ENCODE measurements around the gene ADARB1. TPM values are rescaled to one million over a fixed set of nuclear protein-coding genes. Genes with fewer than 3 reads are reported as not detected.

ADARB1 gene
- total and polyA plus RNA-seq, 9 of the 15 experiments (the other 6 are each of a cell fraction or from before 2014, with no cell fraction given) = 6.7 to 16.0 (median 8.3) TPM

DNA sequence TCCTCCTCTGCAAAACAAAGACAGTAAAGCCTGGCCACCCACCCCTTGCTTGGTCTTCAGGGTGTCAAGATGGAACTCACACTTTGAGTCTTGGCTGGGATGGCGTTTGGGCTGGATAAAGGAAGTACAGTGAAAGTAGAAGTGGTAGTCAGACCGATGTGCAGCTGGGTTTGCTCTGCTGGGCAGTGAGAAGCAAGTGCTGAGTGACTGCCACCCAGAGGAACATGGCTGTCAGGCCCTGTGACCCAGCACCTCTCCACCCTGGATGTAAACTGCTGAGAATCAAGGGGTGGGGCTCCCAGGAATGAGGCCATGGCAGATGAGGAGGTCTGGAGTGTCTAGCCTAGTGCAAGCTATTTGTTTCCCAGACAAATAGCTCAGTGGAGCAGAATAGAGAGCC is 162.1 kb downstream of the ADARB1 start:
- ChIA-PET CTCF (ENCODE audit: low intra/inter-chr PET ratio) (no interaction called here), POLR2A (interaction anchor here (0.6 to 1.7 kb wide), 4 partner anchors 9 to 1292 kb away, joined by 3 to 4 read pairs (median 3); no protein-coding TSS in a partner anchor)
- Histone ChIP-seq H3K4me2 (ENCODE audit: insufficient read depth, low read length) (no peak overlapping the region), H3K36me3 (ENCODE audit: control insufficient read depth, insufficient read depth, low read length) (no peaks in the 10 kb centered on the region), H2AFZ (ENCODE audit: low read depth, low read length) (no peak overlapping the region), H3K4me1 (replicated peaks in 1 of 2; ENCODE audit: control insufficient read depth in 2 of 2, insufficient read depth in 2 of 2, low read length in 2 of 2) (peaks cover 0 to 9% of the 10 kb centered on the region in 2 experiments; a peak in 1 of 5 replicates), H3K9ac (ENCODE audit: insufficient read depth in 1 of 2, low read depth in 2 of 2, low read length in 2 of 2) (no peak overlapping the region), H3K27ac (ENCODE audit: extremely low read depth, low read depth, low read length) (no peak overlapping the region), H3K9me3 (replicated peaks; ENCODE audit: control insufficient read depth, insufficient read depth, low read depth, low read length) (no peaks in the 10 kb centered on the region), H3K27me3 (ENCODE audit: control insufficient read depth in 2 of 2, insufficient read depth in 2 of 2, low read length in 2 of 2) (peaks cover 37 to 39% of the 10 kb centered on the region in 2 experiments; a peak in 4 of 5 replicates), H3K4me3 (no peak overlapping the region), H3K9me1 (ENCODE audit: control insufficient read depth, insufficient read depth, low read length) (no peaks in the 10 kb centered on the region), H4K20me1 (replicated peaks; ENCODE audit: control insufficient read depth, insufficient read depth, low read length) (no peaks in the 10 kb centered on the region), H3K79me2 (ENCODE audit: control insufficient read depth, insufficient read depth, low read length) (no peaks in the 10 kb centered on the region)
- ATAC-seq (peak; percentile 75), DNase-seq (ENCODE audit: extremely low read depth in 1 of 4, low spot score in 3 of 4) (no peak), FAIRE-seq (no peak)
- TF ChIP-seq RAD21 (CRISPR knock-in tag; conservative IDR thresholded peaks at IDR 0.05 in 1 of 2, IDR thresholded peaks at IDR 0.05 in 1 of 2) = peak in 1 of 2 experiments; percentile 40; a peak in 1 of 4 replicates
- TF ChIP-seq SRF (CRISPR knock-in tag; IDR thresholded peaks at IDR 0.05) = peak in 1 of 2 experiments; percentile 88; a peak in 1 of 4 replicates
- TF ChIP-seq, protein P1, sequence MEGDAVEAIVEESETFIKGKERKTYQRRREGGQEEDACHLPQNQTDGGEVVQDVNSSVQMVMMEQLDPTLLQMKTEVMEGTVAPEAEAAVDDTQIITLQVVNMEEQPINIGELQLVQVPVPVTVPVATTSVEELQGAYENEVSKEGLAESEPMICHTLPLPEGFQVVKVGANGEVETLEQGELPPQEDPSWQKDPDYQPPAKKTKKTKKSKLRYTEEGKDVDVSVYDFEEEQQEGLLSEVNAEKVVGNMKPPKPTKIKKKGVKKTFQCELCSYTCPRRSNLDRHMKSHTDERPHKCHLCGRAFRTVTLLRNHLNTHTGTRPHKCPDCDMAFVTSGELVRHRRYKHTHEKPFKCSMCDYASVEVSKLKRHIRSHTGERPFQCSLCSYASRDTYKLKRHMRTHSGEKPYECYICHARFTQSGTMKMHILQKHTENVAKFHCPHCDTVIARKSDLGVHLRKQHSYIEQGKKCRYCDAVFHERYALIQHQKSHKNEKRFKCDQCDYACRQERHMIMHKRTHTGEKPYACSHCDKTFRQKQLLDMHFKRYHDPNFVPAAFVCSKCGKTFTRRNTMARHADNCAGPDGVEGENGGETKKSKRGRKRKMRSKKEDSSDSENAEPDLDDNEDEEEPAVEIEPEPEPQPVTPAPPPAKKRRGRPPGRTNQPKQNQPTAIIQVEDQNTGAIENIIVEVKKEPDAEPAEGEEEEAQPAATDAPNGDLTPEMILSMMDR (IDR thresholded peaks at IDR 0.05 in 2 of 3, conservative IDR thresholded peaks at IDR 0.05 in 1 of 3; ENCODE audit: insufficient read depth in 2 of 3, low read depth in 1 of 3, low read length in 3 of 3) = peak in 2 of 3 experiments; percentile 20 to 30; a peak in 4 of 6 replicates
- peak; percentile 12 for TF ChIP-seq ZFP36 (IDR thresholded peaks at IDR 0.05; ENCODE audit: low read depth, low read length, partially characterized antibody)
- no peak for TF ChIP-seq ZNF311 (CRISPR knock-in tag; IDR thresholded peaks at IDR 0.05)
- TF ChIP-seq YY1 (IDR thresholded peaks at IDR 0.05; ENCODE audit: borderline replicate concordance in 1 of 3, control insufficient read depth in 1 of 3, extremely low read depth in 1 of 3, insufficient read depth in 3 of 3, insufficient read length in 1 of 3, insufficient replicate concordance in 2 of 3, low read depth in 1 of 3, low read length in 2 of 3) = peak in 1 of 3 experiments; percentile 11
- TF ChIP-seq ZNF699 (CRISPR knock-in tag; IDR thresholded peaks at IDR 0.05; ENCODE audit: insufficient replicate concordance) = no peak
- WGBS (ENCODE audit: insufficient coverage, low coverage, missing lambda C conversion rate) = 4% methylated on average over 2 of the region's 2 CpGs
- no TSS peak for BruUV-seq (replicated peaks)
- in situ Hi-C loops (cut with MboI) (no loop called here), intact Hi-C loops (cut with micrococcal nuclease) (no loop called here)

All from K562 (cell line).